Suprapubic skin (tissue), 3 donors: ENCODE measurements around the gene ZNF81.

Experiments
- POLR2A ChIP-seq, 2 donors: fragments of 450-650 bp; IDR thresholded peaks; one replicate each; pipeline ENCODE4 v1.6.1; 2017; ENCODE audit warnings: antibody characterized with exemption in 2 of 2, mild to moderate bottlenecking in 2 of 2, moderate library complexity in 2 of 2
- TF ChIP-seq, protein P1 (sequence below), 2 donors: fragments of 200-600 bp in 1 of 2; fragments of 450-650 bp in 1 of 2; sonication (generic) in 1 of 2; IDR thresholded peaks; one replicate each; pipeline ENCODE4 v1.5.1; 2016 to 2019; ENCODE audit warnings: antibody characterized with exemption in 2 of 2, mild to moderate bottlenecking in 1 of 2, moderate library complexity in 1 of 2

DNA sequence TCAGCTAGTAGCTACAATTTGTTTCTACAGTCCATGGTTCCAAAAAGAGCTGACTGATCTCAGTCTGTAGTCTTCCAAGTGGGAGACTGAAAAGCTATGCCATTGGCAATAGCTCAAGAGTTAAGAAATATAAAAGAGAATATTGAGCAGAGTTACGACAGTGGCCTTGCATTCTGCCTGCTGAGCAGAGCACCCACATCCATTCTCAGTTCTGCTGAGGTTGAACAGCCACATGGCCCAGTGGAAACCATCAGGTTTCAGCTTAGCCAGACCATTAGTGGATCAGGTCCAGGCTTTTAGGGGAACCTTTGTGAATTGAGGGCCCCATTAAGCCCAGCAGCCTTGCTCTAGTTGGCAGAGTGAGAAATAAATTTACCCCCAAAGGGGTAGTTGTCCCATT lies 28.1 kb downstream of the ZNF81 start:
- TF ChIP-seq, protein P1, sequence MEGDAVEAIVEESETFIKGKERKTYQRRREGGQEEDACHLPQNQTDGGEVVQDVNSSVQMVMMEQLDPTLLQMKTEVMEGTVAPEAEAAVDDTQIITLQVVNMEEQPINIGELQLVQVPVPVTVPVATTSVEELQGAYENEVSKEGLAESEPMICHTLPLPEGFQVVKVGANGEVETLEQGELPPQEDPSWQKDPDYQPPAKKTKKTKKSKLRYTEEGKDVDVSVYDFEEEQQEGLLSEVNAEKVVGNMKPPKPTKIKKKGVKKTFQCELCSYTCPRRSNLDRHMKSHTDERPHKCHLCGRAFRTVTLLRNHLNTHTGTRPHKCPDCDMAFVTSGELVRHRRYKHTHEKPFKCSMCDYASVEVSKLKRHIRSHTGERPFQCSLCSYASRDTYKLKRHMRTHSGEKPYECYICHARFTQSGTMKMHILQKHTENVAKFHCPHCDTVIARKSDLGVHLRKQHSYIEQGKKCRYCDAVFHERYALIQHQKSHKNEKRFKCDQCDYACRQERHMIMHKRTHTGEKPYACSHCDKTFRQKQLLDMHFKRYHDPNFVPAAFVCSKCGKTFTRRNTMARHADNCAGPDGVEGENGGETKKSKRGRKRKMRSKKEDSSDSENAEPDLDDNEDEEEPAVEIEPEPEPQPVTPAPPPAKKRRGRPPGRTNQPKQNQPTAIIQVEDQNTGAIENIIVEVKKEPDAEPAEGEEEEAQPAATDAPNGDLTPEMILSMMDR (IDR thresholded peaks at IDR 0.05) = no peak
- TF ChIP-seq POLR2A (IDR thresholded peaks at IDR 0.05) = no peak
